PC-3 (cell line): ENCODE data around the gene TENM4. TPM values are rescaled to one million over a fixed set of nuclear protein-coding genes. Genes with fewer than 3 reads are reported as not detected.

Experiments used
- ATAC-seq: fragments of 200-7000 bp; cut with Tn5 transposase; 2 replicates; pipeline ENCODE4 v1.9.1; 2020; ENCODE audit warnings: mild to moderate bottlenecking, moderate library complexity
- BruUV-seq: library from RNA; stranded (reverse); fragments of 400-500 nt; replicated peaks from 2 replicates; lab custom pipeline; 2021; lab: Mats Ljungman, UMichigan
- CTCF ChIA-PET: fragments of 300-600 bp; sonication (Branson Sonifier 250); formaldehyde crosslinking; loops from one replicate; lab custom pipeline; 2022; ENCODE audit warnings: antibody characterized with exemption; lab: Charles Lee
- POLR2A ChIA-PET: fragments of 300-600 bp; sonication (Branson Sonifier 250); formaldehyde crosslinking; loops from one replicate; lab custom pipeline; 2022; ENCODE audit warnings: antibody characterized with exemption; ENCODE audit not compliant: unreplicated experiment; lab: Charles Lee
- DNase-seq: peaks from one replicate; pipeline ENCODE4 v3.0.0-alpha.2; 2015
- H2AFZ ChIP-seq: fragments of 300-600 bp; sonication (generic); 2 replicates; pipeline ENCODE4 v1.6.0; 2016; ENCODE audit warnings: antibody characterized with exemption, low read length
- H3F3A ChIP-seq: fragments of 300-600 bp; sonication (generic); one replicate; pipeline ENCODE4 v1.6.0; 2017; ENCODE audit warnings: antibody characterized with exemption, low read length, control low read depth, mild to moderate bottlenecking; ENCODE audit not compliant: unreplicated experiment
- H3K27ac ChIP-seq: fragments of 300-600 bp; sonication (generic); 2 replicates; pipeline ENCODE4 v1.5.1; 2016; ENCODE audit warnings: mild to moderate bottlenecking, low read length
- H3K27me3 ChIP-seq: fragments of 300-600 bp; sonication (generic); 2 replicates; pipeline ENCODE4 v1.6.1; 2016; ENCODE audit warnings: low read length, mixed read lengths
- H3K36me3 ChIP-seq: fragments of 300-600 bp; sonication (generic); 2 replicates; pipeline ENCODE4 v1.6.1; 2016; ENCODE audit warnings: low read depth, mixed run types, low read length, mixed read lengths
- H3K4me1 ChIP-seq: fragments of 300-600 bp; sonication (generic); 2 replicates; pipeline ENCODE4 v1.5.1; 2016; ENCODE audit warnings: low read length; ENCODE audit not compliant: insufficient read depth
- H3K4me2 ChIP-seq: fragments of 300-600 bp; sonication (generic); 2 replicates; pipeline ENCODE4 v1.6.0; 2016; ENCODE audit warnings: low read length
- H3K4me3 ChIP-seq: fragments of 300-600 bp; sonication (generic); 2 replicates; pipeline ENCODE4 v1.5.1; 2016; ENCODE audit warnings: mild to moderate bottlenecking, low read length, mixed read lengths
- H3K79me2 ChIP-seq: fragments of 300-600 bp; sonication (generic); 2 replicates; pipeline ENCODE4 v1.6.1; 2017; ENCODE audit warnings: low read length, mixed read lengths
- H3K9ac ChIP-seq: fragments of 300-600 bp; sonication (generic); 2 replicates; pipeline ENCODE4 v1.6.0; 2016; ENCODE audit warnings: mild to moderate bottlenecking, low read length
- H3K9me2 ChIP-seq: fragments of 300-600 bp; sonication (generic); replicated peaks from 2 replicates; pipeline ENCODE4 v1.6.1; 2016; ENCODE audit warnings: mixed run types, low read length, mixed read lengths
- H3K9me3 ChIP-seq: fragments of 300-600 bp; sonication (generic); 2 replicates; pipeline ENCODE4 v1.6.1; 2016; ENCODE audit warnings: low read length, mixed read lengths
- H4K20me1 ChIP-seq: fragments of 300-600 bp; sonication (generic); 2 replicates; pipeline ENCODE4 v1.6.1; 2016; ENCODE audit warnings: low read length, mixed read lengths
- EZH2 ChIP-seq: fragments of 300-600 bp; sonication (generic); IDR thresholded peaks from one replicate; pipeline ENCODE4 v1.6.1; 2017; ENCODE audit warnings: antibody characterized with exemption, mild to moderate bottlenecking, low read length; ENCODE audit not compliant: unreplicated experiment
- EZH2phosphoT487 ChIP-seq: fragments of 300-600 bp; sonication (generic); IDR thresholded peaks from 2 replicates; pipeline ENCODE4 v1.6.1; 2018; ENCODE audit warnings: mild to moderate bottlenecking, antibody characterized with exemption, low read length, borderline replicate concordance
- intact Hi-C: fragments of 100-400 bp; cut with micrococcal nuclease; formaldehyde crosslinking; loops from 2 replicates; pipeline ENCODE4 v1.9.0; 2023
- total RNA-seq: library from RNA; depleted of rRNA; stranded (reverse); fragments of >200 nt; gene quantifications from 2 replicates; pipeline ENCODE4 v1.2.3, GENCODE V29; 2014
- TF ChIP-seq, protein P1 (sequence below): fragments of 300-600 bp; sonication (generic); conservative IDR thresholded peaks from 2 replicates; pipeline ENCODE4 v1.5.1; 2017; ENCODE audit warnings: antibody characterized with exemption, low read depth, mild to moderate bottlenecking, low read length

TENM4 gene
- total RNA-seq, 1 experiment from 2014 or later, result 19.7 TPM

DNA sequence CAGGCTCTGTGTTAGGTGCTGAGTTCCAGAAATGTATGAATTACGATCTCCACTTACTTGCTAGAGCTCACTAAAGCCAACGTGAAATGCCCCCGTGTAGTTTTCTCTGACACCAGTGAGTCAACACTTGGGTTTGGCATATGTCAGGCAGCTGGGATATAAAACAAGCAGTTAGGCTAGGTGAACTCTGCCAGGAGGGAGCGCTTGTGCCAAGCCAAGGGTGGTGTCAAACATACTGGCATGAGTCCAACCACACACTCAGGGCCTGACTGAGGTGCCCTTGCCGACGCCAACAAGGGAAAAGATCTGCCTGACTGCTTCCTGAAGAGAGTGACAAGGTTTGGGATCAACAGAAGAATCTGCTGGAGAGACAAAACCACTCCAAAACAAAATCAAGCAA is 698.4 kb downstream of the TENM4 start:
- POLR2A ChIA-PET, result no interaction called here
- Histone ChIP-seq H3K27me3 (no peaks in the 10 kb centered on the region), H3K9me3 (no peaks in the 10 kb centered on the region), H4K20me1 (no peaks in the 10 kb centered on the region), H3F3A (no peaks in the 10 kb centered on the region), H3K36me3 (no peaks in the 10 kb centered on the region), H3K4me1 (peaks cover 18% of the 10 kb centered on the region), H3K9me2 (no peaks in the 10 kb centered on the region), H3K4me2 (peak overlapping the region; percentile 37), H3K9ac (0 out of 2 replicates have a peak overlapping the region, but pooled peaks have one; percentile 13), H2AFZ (0 out of 2 replicates have a peak overlapping the region, but pooled peaks have one; percentile 0), H3K79me2 (no peaks in the 10 kb centered on the region), H3K4me3 (no peak overlapping the region), H3K27ac (peak overlapping the region; percentile 63)
- ATAC-seq (peak; percentile 80), DNase-seq (peak; percentile 88)
- no TSS peak for BruUV-seq
- CTCF ChIA-PET, result interaction anchor here (0.7 to 1.3 kb wide), 3 partner anchors 97 to 1641 kb away, joined by 3 to 4 read pairs (median 3); no protein-coding TSS in a partner anchor
- TF ChIP-seq EZH2, result no peak
- TF ChIP-seq, protein P1, sequence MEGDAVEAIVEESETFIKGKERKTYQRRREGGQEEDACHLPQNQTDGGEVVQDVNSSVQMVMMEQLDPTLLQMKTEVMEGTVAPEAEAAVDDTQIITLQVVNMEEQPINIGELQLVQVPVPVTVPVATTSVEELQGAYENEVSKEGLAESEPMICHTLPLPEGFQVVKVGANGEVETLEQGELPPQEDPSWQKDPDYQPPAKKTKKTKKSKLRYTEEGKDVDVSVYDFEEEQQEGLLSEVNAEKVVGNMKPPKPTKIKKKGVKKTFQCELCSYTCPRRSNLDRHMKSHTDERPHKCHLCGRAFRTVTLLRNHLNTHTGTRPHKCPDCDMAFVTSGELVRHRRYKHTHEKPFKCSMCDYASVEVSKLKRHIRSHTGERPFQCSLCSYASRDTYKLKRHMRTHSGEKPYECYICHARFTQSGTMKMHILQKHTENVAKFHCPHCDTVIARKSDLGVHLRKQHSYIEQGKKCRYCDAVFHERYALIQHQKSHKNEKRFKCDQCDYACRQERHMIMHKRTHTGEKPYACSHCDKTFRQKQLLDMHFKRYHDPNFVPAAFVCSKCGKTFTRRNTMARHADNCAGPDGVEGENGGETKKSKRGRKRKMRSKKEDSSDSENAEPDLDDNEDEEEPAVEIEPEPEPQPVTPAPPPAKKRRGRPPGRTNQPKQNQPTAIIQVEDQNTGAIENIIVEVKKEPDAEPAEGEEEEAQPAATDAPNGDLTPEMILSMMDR, result peak; percentile 47
- intact Hi-C loops, result loop anchor here (2.0 kb wide), 1 partner anchor 58 kb away; no protein-coding TSS in a partner anchor

DNA sequence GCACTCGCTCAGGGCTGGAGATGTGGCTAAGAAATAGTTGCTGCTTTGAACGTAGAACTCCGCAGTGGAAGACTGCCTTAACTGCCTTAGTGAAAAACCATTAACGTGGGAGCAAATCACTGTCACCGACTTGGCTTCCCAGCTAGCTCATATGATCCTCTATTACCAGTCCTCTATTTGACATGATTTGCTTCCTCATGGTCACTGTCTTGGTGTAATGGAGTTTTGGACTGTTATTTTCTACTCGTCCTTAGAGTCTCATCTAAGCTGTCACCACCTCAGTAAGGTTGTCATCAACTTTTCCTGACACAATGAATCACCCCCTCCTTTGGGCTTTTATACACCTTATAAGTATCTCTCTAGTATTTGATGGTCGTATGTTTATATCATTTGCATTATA is 699.1 kb downstream of the TENM4 start:
- no peak overlapping the region for H3K9ac ChIP-seq
- BruUV-seq, result no TSS peak
- CTCF ChIA-PET, result interaction anchor here (0.7 to 1.3 kb wide), 2 partner anchors 96 to 220 kb away, joined by 3 to 4 read pairs; no protein-coding TSS in a partner anchor
- ATAC-seq (no peak), DNase-seq (no peak)
- no peak overlapping the region for H3K4me2 ChIP-seq
- H3K27ac ChIP-seq, result peak overlapping the region; percentile 63
- no peaks in the 10 kb centered on the region for H4K20me1 ChIP-seq
- no peaks in the 10 kb centered on the region for H3K9me3 ChIP-seq
- peaks cover 18% of the 10 kb centered on the region for H3K4me1 ChIP-seq
- TF ChIP-seq EZH2 (no peak), EZH2phosphoT487 (no peak)
- TF ChIP-seq, protein P1, result no peak
- POLR2A ChIA-PET, result no interaction called here
- intact Hi-C loops, result loop anchor here (2.0 kb wide), 1 partner anchor 59 kb away; no protein-coding TSS in a partner anchor
- no peaks in the 10 kb centered on the region for H3K79me2 ChIP-seq
- H3K9me2 ChIP-seq, result no peaks in the 10 kb centered on the region
- H3K36me3 ChIP-seq, result no peaks in the 10 kb centered on the region
- no peaks in the 10 kb centered on the region for H3K27me3 ChIP-seq
- H2AFZ ChIP-seq, result no peak overlapping the region
- no peaks in the 10 kb centered on the region for H3F3A ChIP-seq
- no peak overlapping the region for H3K4me3 ChIP-seq
